HG03196 (cell line): ENCODE measurements around the gene ADGRG3.

Experiments
- ATAC-seq: cut with Tn5 transposase; IDR thresholded peaks from one replicate; pipeline ENCODE4 v1.9.1; 2021; ENCODE audit not compliant: unreplicated experiment

The ADGRG3 gene

GRCh38 chr16:57694725-57695679 lies 26.9 kb downstream of the ADGRG3 start, which contains the start of gene DRC7:
Gene DRC7, plus strand, starts transcription at chr16:57694806. Its CDS starts 3,144 bp downstream, at chr16:57697950.
- no peak for ATAC-seq

- no peak for ATAC-seq
Observed at GRCh38 chr16:57695680-57696069, 27.6 kb downstream of the ADGRG3 start.

- ATAC-seq = no peak
Observed at GRCh38 chr16:57696240-57696639, 28.1 kb downstream of the ADGRG3 start.

- ATAC-seq = no peak
Observed at GRCh38 chr16:57697896-57698537, 29.9 kb downstream of the ADGRG3 start.

- ATAC-seq = no peak
Observed at GRCh38 chr16:57698812-57699405, 30.8 kb downstream of the ADGRG3 start.

- ATAC-seq = no peak
Observed at GRCh38 chr16:57699481-57699880, 31.4 kb downstream of the ADGRG3 start.

- no peak for ATAC-seq
Observed at GRCh38 chr16:57699899-57700298, 31.8 kb downstream of the ADGRG3 start.

- ATAC-seq = no peak
Observed at GRCh38 chr16:57700781-57701551, 32.9 kb downstream of the ADGRG3 start.

GRCh38 chr16:57701759-57702371 lies 33.8 kb downstream of the ADGRG3 start:
- no peak for ATAC-seq

GRCh38 chr16:57703416-57704010 lies 35.4 kb downstream of the ADGRG3 start:
- ATAC-seq = no peak

- no peak for ATAC-seq
Observed at GRCh38 chr16:57704011-57704904, 36.2 kb downstream of the ADGRG3 start.

GRCh38 chr16:57704905-57705852 lies 37.1 kb downstream of the ADGRG3 start:
- ATAC-seq = no peak

- no peak for ATAC-seq
Observed at GRCh38 chr16:57706717-57707116, 38.6 kb downstream of the ADGRG3 start.

- ATAC-seq = no peak
Observed at GRCh38 chr16:57707331-57707730, 39.2 kb downstream of the ADGRG3 start.

- no peak for ATAC-seq
Observed at GRCh38 chr16:57708168-57708567, 40.1 kb downstream of the ADGRG3 start.

GRCh38 chr16:57709663-57710062 lies 41.6 kb downstream of the ADGRG3 start:
- ATAC-seq = no peak

GRCh38 chr16:57711346-57711745 lies 43.2 kb downstream of the ADGRG3 start:
- no peak for ATAC-seq

GRCh38 chr16:57711993-57712392 lies 43.9 kb downstream of the ADGRG3 start:
- no peak for ATAC-seq
